SK-N-SH treated with all-trans-retinoic acid at 6 μM for 48 hours (cell line): ENCODE measurements around the gene AFG1L.

Experiments used
- ARNTL ChIP-seq: fragments of 450-650 bp; formaldehyde crosslinking; IDR thresholded peaks from 2 replicates; pipeline ENCODE4 v1.5.0; 2020; ENCODE audit warnings: low read depth, mild to moderate bottlenecking, moderate library complexity, borderline replicate concordance
- BACH2 ChIP-seq: fragments of 250-450 bp; sonication (Bioruptor Pico); IDR thresholded peaks from 2 replicates; pipeline ENCODE4 v1.9.0; 2021; ENCODE audit warnings: mild to moderate bottlenecking, borderline replicate concordance
- CSDC2 ChIP-seq: fragments of 250-450 bp; sonication (Bioruptor Pico); IDR thresholded peaks from 2 replicates; pipeline ENCODE4 v1.5.0; 2020; ENCODE audit warnings: mild to moderate bottlenecking, moderate library complexity
- GLIS3 ChIP-seq: fragments of 250-450 bp; sonication (Bioruptor Pico); IDR thresholded peaks from 2 replicates; pipeline ENCODE4 v1.5.0; 2020; ENCODE audit warnings: mild to moderate bottlenecking, moderate library complexity
- ISL1 ChIP-seq: fragments of 250-450 bp; sonication (Bioruptor Pico); IDR thresholded peaks from 2 replicates; pipeline ENCODE4 v2.1.2; 2022; ENCODE audit warnings: mild to moderate bottlenecking, moderate library complexity
- PPARA ChIP-seq: fragments of 250-450 bp; sonication (Bioruptor Pico); IDR thresholded peaks from 2 replicates; pipeline ENCODE4 v1.5.0; 2020; ENCODE audit warnings: mild to moderate bottlenecking, borderline replicate concordance
- RARB ChIP-seq: fragments of 250-450 bp; sonication (Bioruptor Pico); IDR thresholded peaks from 2 replicates; pipeline ENCODE4 v1.8.0; 2021; ENCODE audit warnings: mild to moderate bottlenecking, moderate library complexity
- TCF4 ChIP-seq: fragments of 250-450 bp; sonication (Bioruptor Pico); IDR thresholded peaks from 2 replicates; pipeline ENCODE4 v1.8.0; 2021; ENCODE audit warnings: mild to moderate bottlenecking, moderate library complexity, borderline replicate concordance
- ZFP3 ChIP-seq: fragments of 250-450 bp; sonication (Bioruptor Pico); IDR thresholded peaks from 2 replicates; pipeline ENCODE4 v1.5.0; 2020; ENCODE audit warnings: mild to moderate bottlenecking, moderate library complexity
- TF ChIP-seq, protein P1 (sequence below): fragments of 250-450 bp; sonication (Bioruptor Pico); IDR thresholded peaks from 2 replicates; pipeline ENCODE4 v1.5.1; 2020; ENCODE audit warnings: low read depth, mild to moderate bottlenecking, moderate library complexity
- TF ChIP-seq, protein P2 (sequence below): fragments of 250-450 bp; sonication (Bioruptor Pico); IDR thresholded peaks from 2 replicates; pipeline ENCODE4 v1.8.0; 2021; ENCODE audit warnings: low read depth, mild to moderate bottlenecking, moderate library complexity, borderline replicate concordance

DNA sequence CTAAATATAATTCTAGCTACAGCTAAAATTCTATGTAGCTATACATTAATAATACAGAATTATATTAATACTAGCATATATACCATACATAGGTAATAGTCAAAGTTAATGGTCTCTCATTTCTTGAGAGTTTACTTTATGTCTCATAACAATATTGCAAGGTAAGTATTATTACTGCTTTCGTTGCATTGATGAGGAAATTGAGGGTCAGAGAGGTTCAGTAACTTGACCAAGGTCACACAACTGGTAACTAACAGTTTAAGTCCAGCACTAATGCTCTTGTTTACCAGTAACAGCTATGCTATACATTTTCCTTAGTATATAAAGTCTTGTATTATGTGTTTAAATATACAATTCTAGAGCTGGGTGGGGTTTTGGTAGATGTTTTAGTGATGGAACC is 67.6 kb downstream of the AFG1L start:
- TF ChIP-seq RARB (CRISPR knock-in tag): no peak
- no peak for TF ChIP-seq ARNTL
- TF ChIP-seq TCF4 (CRISPR knock-in tag): no peak
- TF ChIP-seq CSDC2 (CRISPR knock-in tag): no peak
- TF ChIP-seq PPARA (CRISPR knock-in tag): no peak
- no peak for TF ChIP-seq GLIS3
- TF ChIP-seq, protein P1, sequence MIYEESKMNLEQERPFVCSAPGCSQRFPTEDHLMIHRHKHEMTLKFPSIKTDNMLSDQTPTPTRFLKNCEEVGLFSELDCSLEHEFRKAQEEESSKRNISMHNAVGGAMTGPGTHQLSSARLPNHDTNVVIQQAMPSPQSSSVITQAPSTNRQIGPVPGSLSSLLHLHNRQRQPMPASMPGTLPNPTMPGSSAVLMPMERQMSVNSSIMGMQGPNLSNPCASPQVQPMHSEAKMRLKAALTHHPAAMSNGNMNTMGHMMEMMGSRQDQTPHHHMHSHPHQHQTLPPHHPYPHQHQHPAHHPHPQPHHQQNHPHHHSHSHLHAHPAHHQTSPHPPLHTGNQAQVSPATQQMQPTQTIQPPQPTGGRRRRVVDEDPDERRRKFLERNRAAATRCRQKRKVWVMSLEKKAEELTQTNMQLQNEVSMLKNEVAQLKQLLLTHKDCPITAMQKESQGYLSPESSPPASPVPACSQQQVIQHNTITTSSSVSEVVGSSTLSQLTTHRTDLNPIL (CRISPR knock-in tag): no peak
- no peak for TF ChIP-seq BACH2 (CRISPR knock-in tag)
- TF ChIP-seq, protein P2, sequence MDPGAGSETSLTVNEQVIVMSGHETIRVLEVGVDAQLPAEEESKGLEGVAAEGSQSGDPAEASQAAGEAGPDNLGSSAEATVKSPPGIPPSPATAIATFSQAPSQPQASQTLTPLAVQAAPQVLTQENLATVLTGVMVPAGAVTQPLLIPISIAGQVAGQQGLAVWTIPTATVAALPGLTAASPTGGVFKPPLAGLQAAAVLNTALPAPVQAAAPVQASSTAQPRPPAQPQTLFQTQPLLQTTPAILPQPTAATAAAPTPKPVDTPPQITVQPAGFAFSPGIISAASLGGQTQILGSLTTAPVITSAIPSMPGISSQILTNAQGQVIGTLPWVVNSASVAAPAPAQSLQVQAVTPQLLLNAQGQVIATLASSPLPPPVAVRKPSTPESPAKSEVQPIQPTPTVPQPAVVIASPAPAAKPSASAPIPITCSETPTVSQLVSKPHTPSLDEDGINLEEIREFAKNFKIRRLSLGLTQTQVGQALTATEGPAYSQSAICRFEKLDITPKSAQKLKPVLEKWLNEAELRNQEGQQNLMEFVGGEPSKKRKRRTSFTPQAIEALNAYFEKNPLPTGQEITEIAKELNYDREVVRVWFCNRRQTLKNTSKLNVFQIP: no peak
- TF ChIP-seq ZFP3 (CRISPR knock-in tag): no peak
- TF ChIP-seq ISL1: no peak
